ENCODE results near the gene SYT9. TPM values are rescaled to one million over a fixed set of nuclear protein-coding genes. Genes with fewer than 3 reads are reported as not detected.

The SYT9 gene
- total RNA-seq, 1 donor from 2014 or later = 5.3 TPM

DNA sequence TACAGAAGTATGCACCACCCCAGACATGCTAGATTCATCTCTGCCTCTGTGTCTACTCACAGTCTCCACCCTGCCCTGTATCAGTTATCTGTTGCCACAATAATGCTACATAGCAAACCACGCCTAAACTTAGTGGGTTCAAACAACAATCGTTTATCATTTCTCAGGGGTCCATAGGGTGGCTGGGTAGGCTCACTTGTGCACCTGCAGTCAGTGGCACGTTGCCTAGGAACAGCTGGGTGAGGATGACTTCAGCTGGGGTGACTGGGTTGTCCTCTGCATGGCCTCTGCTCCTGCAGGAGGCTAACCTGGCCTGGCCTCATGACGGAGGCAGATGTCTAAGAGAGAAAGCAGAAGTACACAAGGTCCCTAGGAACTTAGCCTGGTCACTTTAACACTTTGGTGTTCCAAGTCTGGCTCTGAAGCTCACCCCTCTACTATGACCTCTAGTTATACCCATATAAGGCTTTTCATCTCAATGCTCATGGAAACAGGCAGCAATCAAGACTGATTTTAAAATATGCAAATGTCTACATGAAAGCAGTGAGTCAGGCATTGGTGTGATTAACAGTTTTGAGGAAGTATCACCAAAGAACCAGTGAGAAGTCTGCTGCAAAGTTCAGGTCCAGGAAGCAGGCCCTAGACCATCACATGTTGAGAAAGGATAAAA, 244.3 kb downstream of the SYT9 start:
- no peak for DNase-seq (ENCODE audit: low spot score)
- Histone ChIP-seq H3K27me3 (no peaks in the 10 kb centered on the region), H2AFZ (replicated peaks) (no peak overlapping the region), H3K4me2 (no peak overlapping the region), H3F3A (ENCODE audit: low read depth) (peaks cover 4% of the 10 kb centered on the region), H3K4me3 (no peak overlapping the region), H3K79me2 (ENCODE audit: low read depth) (no peaks in the 10 kb centered on the region), H3K4me1 (peaks cover 8% of the 10 kb centered on the region), H3K27ac (no peak overlapping the region), H3K36me3 (no peaks in the 10 kb centered on the region), H3K9me3 (ENCODE audit: low read depth) (no peaks in the 10 kb centered on the region), H4K20me1 (ENCODE audit: low read depth) (no peaks in the 10 kb centered on the region), H3K9ac (no peak overlapping the region)
- Mint-ChIP-seq H3K4me3 (no peak overlapping the region), H3K4me1 (peaks cover 6% of the 10 kb centered on the region), H3K9me3 (no peaks in the 10 kb centered on the region), H3K27me3 (ENCODE audit: insufficient read depth, low read depth) (peaks cover 4% of the 10 kb centered on the region), H3K36me3 (no peaks in the 10 kb centered on the region), H3K27ac (no peak overlapping the region)
- TF ChIP-seq EZH2 (IDR thresholded peaks at IDR 0.05) (no peak), EZH2phosphoT487 (IDR thresholded peaks at IDR 0.05) (no peak)
- TF ChIP-seq, protein P1, sequence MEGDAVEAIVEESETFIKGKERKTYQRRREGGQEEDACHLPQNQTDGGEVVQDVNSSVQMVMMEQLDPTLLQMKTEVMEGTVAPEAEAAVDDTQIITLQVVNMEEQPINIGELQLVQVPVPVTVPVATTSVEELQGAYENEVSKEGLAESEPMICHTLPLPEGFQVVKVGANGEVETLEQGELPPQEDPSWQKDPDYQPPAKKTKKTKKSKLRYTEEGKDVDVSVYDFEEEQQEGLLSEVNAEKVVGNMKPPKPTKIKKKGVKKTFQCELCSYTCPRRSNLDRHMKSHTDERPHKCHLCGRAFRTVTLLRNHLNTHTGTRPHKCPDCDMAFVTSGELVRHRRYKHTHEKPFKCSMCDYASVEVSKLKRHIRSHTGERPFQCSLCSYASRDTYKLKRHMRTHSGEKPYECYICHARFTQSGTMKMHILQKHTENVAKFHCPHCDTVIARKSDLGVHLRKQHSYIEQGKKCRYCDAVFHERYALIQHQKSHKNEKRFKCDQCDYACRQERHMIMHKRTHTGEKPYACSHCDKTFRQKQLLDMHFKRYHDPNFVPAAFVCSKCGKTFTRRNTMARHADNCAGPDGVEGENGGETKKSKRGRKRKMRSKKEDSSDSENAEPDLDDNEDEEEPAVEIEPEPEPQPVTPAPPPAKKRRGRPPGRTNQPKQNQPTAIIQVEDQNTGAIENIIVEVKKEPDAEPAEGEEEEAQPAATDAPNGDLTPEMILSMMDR (IDR thresholded peaks at IDR 0.05) = no peak

DNA sequence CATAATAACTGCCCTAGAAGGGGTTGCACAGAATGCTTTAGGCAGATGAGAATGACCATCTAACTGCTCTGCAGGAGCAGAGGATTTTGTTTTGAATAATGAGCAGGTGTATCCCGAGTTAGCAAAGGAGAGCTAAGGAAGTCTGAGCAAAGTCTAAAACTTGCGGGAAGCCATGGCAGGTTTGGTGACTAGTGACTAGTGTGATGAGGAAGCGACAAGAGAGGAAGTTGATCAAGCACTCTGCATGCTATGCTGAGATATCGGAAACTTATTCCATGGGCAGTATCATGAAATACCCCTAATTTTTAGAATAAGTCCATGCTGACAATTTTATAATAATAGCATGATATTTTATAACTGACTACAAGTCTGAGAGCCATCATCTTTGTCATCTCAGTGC, 246.5 kb downstream of the SYT9 start:
- no peak overlapping the region for H3K4me3 Mint-ChIP-seq
- Histone ChIP-seq H3K27ac (no peak overlapping the region), H3K27me3 (no peaks in the 10 kb centered on the region), H3K4me3 (no peak overlapping the region), H3K36me3 (no peaks in the 10 kb centered on the region), H3K9me3 (ENCODE audit: low read depth) (no peaks in the 10 kb centered on the region), H3F3A (ENCODE audit: low read depth) (peaks cover 4% of the 10 kb centered on the region), H3K79me2 (ENCODE audit: low read depth) (no peaks in the 10 kb centered on the region), H3K4me2 (no peak overlapping the region), H3K4me1 (peaks cover 8% of the 10 kb centered on the region), H4K20me1 (ENCODE audit: low read depth) (no peaks in the 10 kb centered on the region), H3K9ac (no peak overlapping the region), H2AFZ (replicated peaks) (no peak overlapping the region)
- H3K36me3 Mint-ChIP-seq = no peaks in the 10 kb centered on the region
- H3K27ac Mint-ChIP-seq = no peak overlapping the region
- TF ChIP-seq EZH2 (IDR thresholded peaks at IDR 0.05) (no peak), EZH2phosphoT487 (IDR thresholded peaks at IDR 0.05) (no peak)
- TF ChIP-seq, protein P1 (IDR thresholded peaks at IDR 0.05) = no peak
- no peak for DNase-seq (ENCODE audit: low spot score)
- H3K9me3 Mint-ChIP-seq = no peaks in the 10 kb centered on the region
- H3K27me3 Mint-ChIP-seq (ENCODE audit: insufficient read depth, low read depth) = no peaks in the 10 kb centered on the region
- H3K4me1 Mint-ChIP-seq = no peaks in the 10 kb centered on the region

DNA sequence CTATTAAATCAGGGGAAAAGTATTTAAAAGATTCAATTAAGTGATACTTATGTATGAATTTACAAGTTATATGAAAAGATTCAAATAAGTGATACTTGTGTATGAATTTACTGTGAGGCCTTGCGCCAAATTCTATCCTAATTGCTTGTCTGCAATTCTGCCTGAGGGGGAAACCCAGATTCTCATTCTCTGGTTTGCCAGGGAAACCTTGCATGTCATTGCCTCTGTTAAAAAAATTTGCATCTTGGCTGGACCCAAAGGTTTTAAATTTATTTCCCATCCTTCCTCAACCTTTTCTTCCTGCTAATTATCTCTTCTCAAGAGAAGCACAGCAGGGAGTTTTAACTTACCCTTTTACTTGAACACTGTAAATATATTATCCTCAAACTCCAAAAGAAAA, 247.4 kb downstream of the SYT9 start:
- TF ChIP-seq EZH2phosphoT487 (IDR thresholded peaks at IDR 0.05) = no peak
- TF ChIP-seq EZH2 (IDR thresholded peaks at IDR 0.05) = no peak
- TF ChIP-seq, protein P1 (IDR thresholded peaks at IDR 0.05) = no peak
- no peaks in the 10 kb centered on the region for H4K20me1 ChIP-seq (ENCODE audit: low read depth)

More for the DNA sequence above, 247.4 kb downstream of the SYT9 start:
- H3K79me2 ChIP-seq (ENCODE audit: low read depth) = no peaks in the 10 kb centered on the region
- no peak overlapping the region for H3K4me3 ChIP-seq
- Mint-ChIP-seq H3K27me3 (ENCODE audit: insufficient read depth, low read depth) (no peaks in the 10 kb centered on the region), H3K36me3 (no peaks in the 10 kb centered on the region), H3K4me1 (no peaks in the 10 kb centered on the region), H3K27ac (no peak overlapping the region), H3K4me3 (no peak overlapping the region), H3K9me3 (no peaks in the 10 kb centered on the region)
- peaks cover 8% of the 10 kb centered on the region for H3K4me1 ChIP-seq
- peaks cover 4% of the 10 kb centered on the region for H3F3A ChIP-seq (ENCODE audit: low read depth)
- no peaks in the 10 kb centered on the region for H3K27me3 ChIP-seq
- H3K27ac ChIP-seq = no peak overlapping the region
- no peak overlapping the region for H3K9ac ChIP-seq
- H3K4me2 ChIP-seq = peak overlapping the region; percentile 31
- no peaks in the 10 kb centered on the region for H3K9me3 ChIP-seq (ENCODE audit: low read depth)
- no peaks in the 10 kb centered on the region for H3K36me3 ChIP-seq
- no peak for DNase-seq (ENCODE audit: low spot score)
- H2AFZ ChIP-seq (replicated peaks) = no peak overlapping the region
